GM12878 (cell line): Measurements from ENCODE around the gene GLUD1. TPM values are rescaled to one million over a fixed set of nuclear protein-coding genes. Genes with fewer than 3 reads are reported as not detected.

Source experiments
- ATF7 ChIP-seq: fragments of 450-650 bp; IDR thresholded peaks from 2 replicates; pipeline ENCODE4 v1.6.1; 2016; ENCODE audit warnings: low read depth, mild to moderate bottlenecking
- BCL11A ChIP-seq: IDR thresholded peaks from 2 replicates; pipeline ENCODE4 v1.6.1; 2011; ENCODE audit warnings: low read depth, low read length
- BHLHE40 ChIP-seq, 2 experiments: fragments of 450-650 bp in 1 of 2; IDR thresholded peaks; 2 replicates each; pipeline ENCODE4 v1.6.1; 2011 to 2017; ENCODE audit warnings: low read depth in 2 of 2, borderline replicate concordance in 1 of 2, improper control_type of control experiment in 1 of 2, low read length in 1 of 2, mild to moderate bottlenecking in 1 of 2
- CHD1 ChIP-seq: IDR thresholded peaks from 2 replicates; pipeline ENCODE4 v1.6.1; 2012; ENCODE audit warnings: low read depth, low read length, improper control_type of control experiment
- E2F4 ChIP-seq: IDR thresholded peaks from 2 replicates; pipeline ENCODE4 v1.6.1; 2012; ENCODE audit warnings: low read depth, low read length, improper control_type of control experiment
- EED ChIP-seq: sonication (generic); IDR thresholded peaks from 2 replicates; pipeline ENCODE4 v1.6.1; 2016; ENCODE audit warnings: antibody characterized with exemption, low read depth
- ESRRA ChIP-seq: IDR thresholded peaks from 2 replicates; pipeline ENCODE4 v1.6.1; 2012; ENCODE audit warnings: mild to moderate bottlenecking, low read length, improper control_type of control experiment
- ETV6 ChIP-seq, 2 experiments: fragments of 450-650 bp in 1 of 2; IDR thresholded peaks in 1 of 2; conservative IDR thresholded peaks in 1 of 2; 2 replicates each; pipeline ENCODE4 v1.6.1; 2014; ENCODE audit warnings: antibody characterized with exemption in 1 of 2, borderline replicate concordance in 1 of 2, low read depth in 1 of 2, mild to moderate bottlenecking in 1 of 2, moderate library complexity in 1 of 2
- EZH2 ChIP-seq: IDR thresholded peaks from 2 replicates; pipeline ENCODE4 v1.6.1; 2012; ENCODE audit warnings: low read depth, mild to moderate bottlenecking, control low read depth, inconsistent platforms, low read length, borderline replicate concordance; ENCODE audit not compliant: control insufficient read depth
- PAX8 ChIP-seq: fragments of 450-650 bp; IDR thresholded peaks from 2 replicates; pipeline ENCODE4 v1.6.1; 2017; ENCODE audit warnings: mild to moderate bottlenecking, moderate library complexity
- PKNOX1 ChIP-seq: fragments of 450-650 bp; IDR thresholded peaks from 2 replicates; pipeline ENCODE4 v1.6.1; 2016; ENCODE audit warnings: mild to moderate bottlenecking
- POLR2A ChIP-seq: IDR thresholded peaks from 2 replicates; pipeline ENCODE4 v1.6.1; 2011; ENCODE audit warnings: low read depth, mild to moderate bottlenecking, low read length
- POLR2AphosphoS5 ChIP-seq: IDR thresholded peaks from 2 replicates; pipeline ENCODE4 v1.6.1; 2011; ENCODE audit warnings: mild to moderate bottlenecking, low read length, inconsistent platforms
- POU2F2 ChIP-seq: IDR thresholded peaks from 3 replicates; pipeline ENCODE4 v1.6.1; 2011; ENCODE audit warnings: low read depth, mild to moderate bottlenecking, low read length, borderline replicate concordance
- RCOR1 ChIP-seq: conservative IDR thresholded peaks from 2 replicates; pipeline ENCODE4 v1.6.1; 2012; ENCODE audit warnings: low read depth, low read length, improper control_type of control experiment
- SMAD5 ChIP-seq: IDR thresholded peaks from 2 replicates; pipeline ENCODE4 v1.6.1; 2016; ENCODE audit warnings: antibody characterized with exemption, low read depth
- SUPT20H ChIP-seq: IDR thresholded peaks from 2 replicates; pipeline ENCODE4 v1.6.1; 2011; ENCODE audit warnings: low read depth, mild to moderate bottlenecking, low read length, moderate library complexity, borderline replicate concordance; ENCODE audit not compliant: control insufficient read depth
- ZBTB33 ChIP-seq: fragments of 450-650 bp; IDR thresholded peaks from 2 replicates; pipeline ENCODE4 v1.6.1; 2017; ENCODE audit warnings: mild to moderate bottlenecking
- ZBTB40 ChIP-seq: fragments of 450-650 bp; IDR thresholded peaks from 2 replicates; pipeline ENCODE4 v1.6.1; 2016; ENCODE audit warnings: mild to moderate bottlenecking, moderate library complexity, borderline replicate concordance
- polyA plus RNA-seq, 11 experiments: library from polyadenylated mRNA; depleted of rRNA in 4 of 11; unstranded in 6 of 11; stranded (reverse) in 5 of 11; fragments of >200 nt; fragmentation: Nextera tagmentation in 4 of 11; fragmentation: Illumina TruSeq in 1 of 11; extraction: Ambion mirVana in 4 of 11; extraction: Trizol in 1 of 11; gene quantifications; 1 replicate in 1 of 11; 2 replicates in 10 of 11; pipeline versions ENCODE4 v1.2.1 to v1.2.3, GENCODE V29; 2011 to 2016; ENCODE audit warnings: inconsistent platforms in 2 of 11, missing spikeins in 2 of 11, low read depth in 1 of 11
- total RNA-seq, 4 experiments: library from RNA; depleted of rRNA in 3 of 4; stranded (reverse); fragments of >200 nt in 3 of 4; fragmentation: Illumina TruSeq in 1 of 4; extraction: Trizol in 1 of 4; gene quantifications; 2 replicates each; pipeline versions ENCODE4 v1.2.1 to v1.2.3, GENCODE V29; 2013 to 2021

GLUD1 gene
- total and polyA plus RNA-seq, 10 of the 15 experiments (the other 5 are each of a cell fraction or from before 2014, with no cell fraction given), result 26.1 to 109 (median 81.4) TPM

- TF ChIP-seq RCOR1, result no peak
- no peak for TF ChIP-seq ATF7
- no peak for TF ChIP-seq SUPT20H
- TF ChIP-seq POU2F2, result peak; percentile 54; the same call in 1 of the 3 replicates
- TF ChIP-seq PAX8, result no peak
- TF ChIP-seq E2F4, result no peak
- peak in 1 of 2 experiments; percentile 11; a peak in 1 of 4 replicates for TF ChIP-seq BHLHE40 (IDR thresholded peaks at IDR 0.05; ENCODE audit: borderline replicate concordance in 1 of 2, low read depth in 2 of 2, low read length in 1 of 2)
- no peak for TF ChIP-seq PKNOX1
- no peak for TF ChIP-seq BCL11A
- TF ChIP-seq ESRRA, result no peak
- peak; percentile 73 for TF ChIP-seq POLR2AphosphoS5
- no peak for TF ChIP-seq ETV6 (conservative IDR thresholded peaks at IDR 0.05 in 1 of 2, IDR thresholded peaks at IDR 0.05 in 1 of 2; ENCODE audit: borderline replicate concordance in 1 of 2, low read depth in 1 of 2)
- peak; percentile 83 for TF ChIP-seq POLR2A
- no peak for TF ChIP-seq SMAD5
- TF ChIP-seq EED, result no peak
- TF ChIP-seq EZH2, result no peak
- no peak for TF ChIP-seq CHD1
- TF ChIP-seq ZBTB33, result no peak
- no peak for TF ChIP-seq ZBTB40
These were observed at the start of gene GLUD1, which contains the start of gene SHLD2 (continued) for GRCh38 chr10:87094373-87095235.
